IPS DF 4.7 (cell line): Measurements from ENCODE around the gene IFT122.
"Not testable (repeated sequence)": the region's sequence is repeated elsewhere in the genome, so short reads cannot be mapped to it uniquely, and the experiment has no call there.

ENCODE experiments used
- DNase-seq: peaks from one replicate; pipeline ENCODE4 v3.0.0-alpha.2; 2013; ENCODE audit warnings: low spot score; ENCODE audit errors: extremely low read depth

IFT122 gene, protein sequence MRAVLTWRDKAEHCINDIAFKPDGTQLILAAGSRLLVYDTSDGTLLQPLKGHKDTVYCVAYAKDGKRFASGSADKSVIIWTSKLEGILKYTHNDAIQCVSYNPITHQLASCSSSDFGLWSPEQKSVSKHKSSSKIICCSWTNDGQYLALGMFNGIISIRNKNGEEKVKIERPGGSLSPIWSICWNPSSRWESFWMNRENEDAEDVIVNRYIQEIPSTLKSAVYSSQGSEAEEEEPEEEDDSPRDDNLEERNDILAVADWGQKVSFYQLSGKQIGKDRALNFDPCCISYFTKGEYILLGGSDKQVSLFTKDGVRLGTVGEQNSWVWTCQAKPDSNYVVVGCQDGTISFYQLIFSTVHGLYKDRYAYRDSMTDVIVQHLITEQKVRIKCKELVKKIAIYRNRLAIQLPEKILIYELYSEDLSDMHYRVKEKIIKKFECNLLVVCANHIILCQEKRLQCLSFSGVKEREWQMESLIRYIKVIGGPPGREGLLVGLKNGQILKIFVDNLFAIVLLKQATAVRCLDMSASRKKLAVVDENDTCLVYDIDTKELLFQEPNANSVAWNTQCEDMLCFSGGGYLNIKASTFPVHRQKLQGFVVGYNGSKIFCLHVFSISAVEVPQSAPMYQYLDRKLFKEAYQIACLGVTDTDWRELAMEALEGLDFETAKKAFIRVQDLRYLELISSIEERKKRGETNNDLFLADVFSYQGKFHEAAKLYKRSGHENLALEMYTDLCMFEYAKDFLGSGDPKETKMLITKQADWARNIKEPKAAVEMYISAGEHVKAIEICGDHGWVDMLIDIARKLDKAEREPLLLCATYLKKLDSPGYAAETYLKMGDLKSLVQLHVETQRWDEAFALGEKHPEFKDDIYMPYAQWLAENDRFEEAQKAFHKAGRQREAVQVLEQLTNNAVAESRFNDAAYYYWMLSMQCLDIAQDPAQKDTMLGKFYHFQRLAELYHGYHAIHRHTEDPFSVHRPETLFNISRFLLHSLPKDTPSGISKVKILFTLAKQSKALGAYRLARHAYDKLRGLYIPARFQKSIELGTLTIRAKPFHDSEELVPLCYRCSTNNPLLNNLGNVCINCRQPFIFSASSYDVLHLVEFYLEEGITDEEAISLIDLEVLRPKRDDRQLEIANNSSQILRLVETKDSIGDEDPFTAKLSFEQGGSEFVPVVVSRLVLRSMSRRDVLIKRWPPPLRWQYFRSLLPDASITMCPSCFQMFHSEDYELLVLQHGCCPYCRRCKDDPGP

DNA sequence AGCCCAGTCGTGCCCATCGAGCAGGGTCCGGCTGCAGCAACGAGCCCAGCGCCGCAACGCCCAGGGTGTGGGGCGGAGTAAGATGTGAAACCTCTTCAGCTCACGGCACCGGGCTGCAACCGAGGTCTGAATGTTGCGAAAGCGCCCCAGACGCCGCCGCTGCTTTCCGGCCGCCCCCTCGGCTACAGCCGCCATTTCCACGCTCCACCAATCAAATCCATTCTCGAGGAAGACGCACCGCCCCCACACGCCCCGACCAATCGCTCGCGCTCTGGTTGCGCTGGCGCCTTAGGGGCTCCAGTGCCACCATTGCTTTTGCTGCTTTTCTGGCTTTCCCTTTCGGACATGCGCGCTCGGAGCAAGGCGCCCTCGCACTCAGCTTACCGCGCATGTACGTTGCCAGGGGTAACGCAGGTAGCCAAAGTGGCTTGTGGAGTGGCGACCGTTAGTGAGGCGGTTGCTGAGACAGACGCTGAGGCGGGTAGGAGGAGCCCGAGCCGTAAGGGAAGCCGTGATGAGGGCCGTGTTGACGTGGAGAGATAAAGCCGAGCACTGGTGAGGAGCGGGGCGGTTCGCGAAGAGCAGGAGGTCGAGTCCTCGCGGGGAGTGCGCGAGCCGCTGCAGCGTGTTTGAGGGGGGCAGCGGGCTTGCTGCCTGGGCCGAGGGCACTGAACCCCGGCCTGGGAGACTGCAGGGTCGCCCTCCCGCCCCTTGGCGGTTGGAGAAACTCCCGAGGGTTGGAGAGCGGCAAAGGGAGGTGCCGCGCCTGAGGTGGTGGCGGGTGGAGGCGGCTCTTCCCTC lies at the start of gene IFT122, which contains the start of gene MBD4:
Gene IFT122, plus strand, starts transcription at position 408 of the 801 bp plus-strand sequence. Its CDS starts 107 bp downstream, at position 515.
Gene MBD4, minus strand, starts transcription at position 132 of the 801 bp plus-strand sequence. Its CDS starts 115 bp downstream, at position 17.
- DNase-seq: peak; percentile 92

DNA sequence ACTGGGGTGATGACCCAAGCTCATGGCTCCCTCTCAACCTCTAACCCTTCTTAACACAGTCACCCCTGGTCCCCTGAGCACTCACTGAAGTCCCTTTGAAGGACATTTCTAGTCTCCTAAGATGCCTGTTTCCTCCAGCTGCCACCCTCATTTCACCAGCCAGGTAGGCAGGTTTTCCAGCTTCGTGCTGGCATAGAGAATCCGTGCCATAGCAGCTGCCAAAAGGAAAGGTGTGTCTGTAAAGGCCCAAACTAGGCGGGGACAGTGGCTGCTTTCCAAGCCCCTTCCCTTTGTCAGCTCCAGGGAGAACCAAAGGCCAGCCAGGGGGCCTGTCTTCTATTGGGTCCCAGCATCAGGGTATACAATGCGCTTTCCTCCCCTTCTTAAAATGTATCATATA lies 48.4 kb upstream of the IFT122 start:
- DNase-seq: not testable (repeated sequence)

DNA sequence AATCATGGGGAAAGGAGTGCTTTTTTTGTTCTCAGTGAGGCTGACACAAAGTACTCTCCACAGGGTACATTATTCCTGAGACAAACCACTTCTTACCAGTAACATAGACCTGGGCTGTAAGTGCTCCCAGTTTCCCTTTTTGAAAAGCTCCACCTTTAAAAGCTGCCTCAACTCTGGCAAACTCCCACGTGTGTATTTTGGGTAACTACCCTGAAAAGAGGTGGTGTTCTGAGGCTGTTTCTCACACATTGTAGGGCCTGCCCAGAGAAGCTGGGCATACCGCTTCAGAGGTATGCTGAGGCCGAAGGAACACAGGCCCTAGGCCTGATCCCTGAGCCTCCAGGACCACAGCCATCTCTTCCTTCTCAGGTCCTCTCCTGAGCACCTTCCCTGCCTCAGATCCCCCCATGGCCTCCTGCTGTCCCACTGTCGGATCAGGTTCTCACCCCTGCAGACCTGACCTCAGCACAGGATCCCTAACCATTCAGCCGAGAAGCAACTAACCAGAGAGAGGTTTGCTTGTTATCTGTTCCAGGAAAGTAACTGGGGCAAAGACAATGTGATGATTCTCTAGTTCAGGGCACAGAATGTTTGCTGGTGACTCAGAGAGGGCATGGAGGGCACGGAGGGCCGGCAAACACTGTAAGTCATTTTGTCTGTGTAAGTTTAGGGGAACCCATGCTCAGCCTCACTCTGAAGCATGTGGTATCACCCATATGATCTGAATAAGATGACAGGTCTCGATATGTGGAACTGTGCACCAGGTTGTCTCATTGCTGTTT lies 47.7 kb upstream of the IFT122 start:
- not testable (repeated sequence) for DNase-seq

DNA sequence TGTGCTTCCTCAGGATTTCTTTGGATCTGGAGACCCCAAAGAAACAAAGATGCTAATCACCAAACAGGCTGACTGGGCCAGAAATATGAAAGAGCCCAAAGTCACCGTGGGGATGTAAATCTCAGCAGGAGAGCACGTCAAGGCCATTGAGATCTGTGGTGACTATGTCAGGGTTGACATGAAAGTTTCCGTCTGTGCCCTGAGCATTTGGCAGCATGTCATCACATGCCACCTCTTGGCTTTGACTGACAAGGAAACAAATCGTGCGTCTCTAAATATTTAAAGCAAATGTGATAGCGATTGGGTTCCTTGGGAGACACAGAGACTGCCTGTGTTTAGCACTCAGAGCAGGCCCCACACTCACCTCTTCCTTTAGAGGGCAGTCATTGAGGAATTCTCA lies 46.8 kb upstream of the IFT122 start:
- DNase-seq: no peak

DNA sequence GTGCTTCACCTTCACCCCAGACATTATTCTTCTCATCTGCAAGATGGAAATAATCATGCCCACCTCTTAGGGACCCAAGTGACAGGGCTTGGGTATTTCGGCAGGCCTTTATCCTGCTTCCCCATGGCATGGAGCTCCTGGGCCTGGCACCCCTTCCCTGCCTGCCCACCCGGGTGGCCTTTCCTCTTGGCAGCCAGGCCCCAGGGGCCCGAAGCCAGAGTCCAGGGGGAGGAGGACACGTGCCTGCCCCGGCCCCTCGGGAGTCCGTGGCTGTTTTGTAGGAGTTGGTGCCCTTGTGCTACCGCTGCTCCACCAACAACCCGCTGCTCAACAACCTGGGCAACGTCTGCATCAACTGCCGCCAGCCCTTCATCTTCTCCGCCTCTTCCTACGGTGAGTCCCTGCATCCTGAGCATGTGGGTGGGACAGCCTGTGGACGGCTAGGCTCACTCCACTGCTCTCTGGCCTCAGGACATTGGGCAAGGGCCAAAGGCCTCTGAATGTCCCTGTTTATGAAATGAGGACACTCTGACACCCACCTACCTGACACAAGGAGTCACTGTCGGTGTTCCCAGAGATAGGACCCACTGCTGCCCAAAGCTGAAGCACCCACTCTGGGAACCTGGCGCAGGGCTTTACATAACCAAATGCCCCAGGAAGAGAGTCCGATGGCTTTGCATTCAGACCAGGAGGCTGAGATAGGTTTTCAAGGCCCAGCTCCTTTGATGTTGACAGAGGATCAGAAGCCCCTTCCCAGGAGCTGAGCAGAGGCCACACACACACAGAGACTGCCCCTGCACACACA lies 46.1 kb upstream of the IFT122 start:
- not testable (repeated sequence) for DNase-seq

DNA sequence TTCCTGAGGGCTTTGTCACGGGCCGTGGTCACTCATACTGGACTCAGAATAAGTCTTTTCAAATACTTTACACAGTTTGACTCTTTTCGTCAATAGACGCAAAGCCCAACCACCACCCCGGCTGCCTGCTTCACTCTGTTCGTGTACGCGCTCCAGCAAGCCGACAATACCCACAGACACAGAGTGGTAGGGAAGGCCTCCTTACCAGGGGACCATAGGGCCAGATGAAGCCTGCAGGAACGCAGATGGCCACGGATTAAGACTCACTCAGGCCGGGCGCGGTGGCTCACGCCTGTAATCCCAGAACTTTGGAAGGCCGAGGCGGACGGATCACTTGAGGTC lies 41.2 kb upstream of the IFT122 start:
- DNase-seq: no peak

DNA sequence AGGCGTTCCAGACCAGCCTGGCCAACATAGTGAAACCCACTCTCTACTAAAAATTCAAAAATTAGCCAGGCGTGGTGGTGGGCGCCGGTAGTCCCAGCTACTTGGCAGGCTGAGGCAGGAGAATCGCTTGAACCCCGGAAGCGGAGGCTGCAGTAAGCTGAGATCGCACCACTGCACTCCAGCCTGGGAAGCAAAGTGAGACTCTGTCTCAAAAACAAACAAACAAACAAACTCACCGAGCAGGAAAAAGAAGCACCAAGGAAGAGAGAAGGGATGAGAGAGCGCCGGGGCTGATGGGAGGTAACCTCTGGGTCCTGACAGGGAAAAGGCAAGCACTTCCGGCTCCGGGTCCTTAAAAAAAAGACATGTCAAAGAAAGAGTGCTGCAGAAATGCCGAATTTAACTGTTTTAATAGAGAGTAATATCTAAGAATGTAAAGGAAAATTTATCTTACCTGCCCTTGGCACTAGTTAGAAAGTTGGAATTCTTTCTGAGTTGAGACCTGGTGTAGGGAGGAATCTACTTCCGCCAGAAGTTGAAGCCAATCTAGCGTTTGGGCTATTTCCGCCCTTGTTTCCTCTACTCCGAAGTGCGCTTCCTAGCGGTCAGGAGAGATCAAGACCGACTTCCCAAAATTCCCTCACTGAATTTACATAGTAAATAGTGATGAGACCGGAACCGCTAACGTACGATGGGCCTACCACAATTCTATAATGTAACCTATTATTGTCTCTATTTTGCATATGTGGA lies 40.7 kb upstream of the IFT122 start:
- DNase-seq: peak; percentile 88

DNA sequence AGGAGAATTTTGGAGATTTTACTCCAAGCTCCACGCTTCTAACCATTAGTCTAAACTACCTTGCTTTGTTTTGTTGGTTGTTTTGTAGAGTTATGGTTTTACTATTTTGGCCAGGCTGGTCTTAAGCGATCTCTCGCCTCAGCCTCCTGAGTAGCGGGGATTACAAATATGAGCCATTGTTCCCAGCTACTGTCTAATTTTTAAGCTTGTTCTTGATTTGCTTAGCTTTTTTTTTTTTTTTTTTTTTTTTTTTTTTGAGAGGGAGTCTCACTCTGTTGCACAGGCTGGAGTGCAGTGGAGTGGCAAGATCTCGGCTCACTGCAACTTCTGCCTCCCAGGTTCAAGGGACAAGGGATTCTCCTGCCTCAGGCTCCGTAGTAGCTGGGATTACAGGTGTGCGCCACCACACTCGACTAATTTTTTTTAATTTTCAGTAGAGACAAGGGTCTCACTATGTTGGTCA lies 40.1 kb upstream of the IFT122 start:
- DNase-seq: no peak

DNA sequence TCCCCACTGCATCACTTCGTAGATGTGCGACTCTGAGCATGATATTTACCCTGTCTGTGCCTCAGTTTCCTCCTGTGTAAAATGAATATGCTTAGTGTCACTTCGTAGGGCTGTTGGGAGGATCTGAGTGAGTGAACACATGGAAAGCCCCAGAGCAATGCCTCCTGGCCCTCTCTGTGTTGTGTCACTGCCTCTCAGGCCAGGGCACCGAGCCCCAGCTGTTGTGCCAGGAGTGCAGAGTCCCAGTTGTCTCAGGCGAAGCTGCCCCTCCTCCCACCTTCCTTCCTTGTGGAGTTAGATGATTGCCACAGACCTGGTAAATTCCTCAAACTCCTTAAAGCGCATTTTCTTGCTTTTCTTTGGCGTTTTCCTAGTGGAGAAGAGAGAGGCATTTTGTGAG lies 37.8 kb upstream of the IFT122 start:
- DNase-seq: no peak

DNA sequence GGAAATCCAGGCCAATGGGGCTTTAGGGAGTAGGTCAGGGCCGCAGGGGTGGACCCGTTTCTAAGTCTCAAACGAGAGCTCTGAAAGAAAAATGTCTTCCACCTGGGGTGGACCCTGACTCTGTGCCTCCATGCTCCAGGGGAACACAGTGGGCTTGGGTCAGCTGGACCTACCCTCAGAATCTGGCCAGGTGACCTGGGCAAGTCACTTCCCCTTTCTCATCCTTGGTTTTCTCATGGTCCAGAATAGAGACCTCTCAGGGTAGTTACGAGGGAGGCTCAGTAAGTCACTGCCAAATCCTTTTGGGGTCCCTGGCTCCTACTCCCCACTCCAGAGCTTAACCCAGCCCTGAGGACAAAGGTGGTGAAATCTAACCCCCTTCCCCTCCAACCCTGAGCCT lies 37.4 kb upstream of the IFT122 start:
- DNase-seq: no peak

DNA sequence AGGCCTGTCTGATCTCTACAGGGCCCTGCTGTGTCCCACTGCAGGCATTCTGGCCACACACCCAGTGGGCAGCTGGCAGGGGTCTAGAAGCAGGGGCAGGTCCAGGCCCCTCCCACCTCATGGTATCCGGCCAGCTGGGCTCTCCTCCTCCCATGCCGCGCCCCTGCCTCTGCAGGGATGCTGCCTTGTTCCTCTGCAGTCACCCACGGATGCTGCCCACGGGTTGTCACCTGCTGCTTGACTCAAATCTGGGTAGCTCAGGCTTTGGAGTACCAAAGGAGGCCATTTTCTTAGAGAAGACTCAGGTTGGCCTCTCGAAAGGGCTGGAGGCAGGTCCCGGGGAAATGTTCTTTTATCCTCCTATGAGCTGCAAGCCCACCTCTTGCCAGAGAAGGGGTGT lies 36.6 kb upstream of the IFT122 start:
- no peak for DNase-seq

DNA sequence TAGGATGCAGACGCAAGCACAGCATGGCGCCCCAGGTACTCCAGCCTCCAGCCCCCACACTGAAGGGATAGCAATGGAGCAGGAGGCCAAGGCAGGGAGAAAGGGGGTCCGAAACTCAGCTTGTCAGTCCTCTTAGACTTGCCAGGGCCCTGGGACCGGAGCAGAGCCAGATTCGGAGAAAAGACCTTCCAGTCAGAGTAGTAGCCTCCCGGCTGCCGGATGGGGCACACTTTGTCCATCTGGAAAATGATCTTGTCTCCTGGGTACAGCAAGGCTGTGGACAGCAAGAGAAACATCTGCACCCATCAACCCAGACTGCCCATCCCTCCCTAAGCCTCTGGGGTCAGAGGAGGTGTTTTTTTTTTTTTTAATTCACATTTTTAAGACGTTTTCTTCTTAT lies 35.9 kb upstream of the IFT122 start:
- no peak for DNase-seq

DNA sequence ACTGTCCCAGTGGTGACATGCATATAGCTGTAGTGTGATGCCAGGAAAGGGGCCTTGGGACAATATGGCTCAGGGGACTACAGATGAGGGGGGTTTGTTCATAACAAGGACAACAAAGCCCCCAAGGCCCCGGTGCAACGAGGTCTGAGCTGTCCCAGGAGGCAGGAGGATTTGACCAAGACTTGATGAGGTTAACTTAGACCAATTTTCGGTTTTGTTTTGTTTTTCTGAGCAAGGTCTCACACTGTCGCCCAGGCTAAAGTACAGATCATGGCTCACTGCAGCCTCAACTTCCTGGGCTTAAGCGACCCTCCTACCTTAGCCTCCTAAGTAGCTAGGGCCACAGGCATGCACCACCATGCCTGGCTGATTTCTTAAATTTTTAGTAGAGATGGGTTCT lies 35.4 kb upstream of the IFT122 start:
- no peak for DNase-seq

DNA sequence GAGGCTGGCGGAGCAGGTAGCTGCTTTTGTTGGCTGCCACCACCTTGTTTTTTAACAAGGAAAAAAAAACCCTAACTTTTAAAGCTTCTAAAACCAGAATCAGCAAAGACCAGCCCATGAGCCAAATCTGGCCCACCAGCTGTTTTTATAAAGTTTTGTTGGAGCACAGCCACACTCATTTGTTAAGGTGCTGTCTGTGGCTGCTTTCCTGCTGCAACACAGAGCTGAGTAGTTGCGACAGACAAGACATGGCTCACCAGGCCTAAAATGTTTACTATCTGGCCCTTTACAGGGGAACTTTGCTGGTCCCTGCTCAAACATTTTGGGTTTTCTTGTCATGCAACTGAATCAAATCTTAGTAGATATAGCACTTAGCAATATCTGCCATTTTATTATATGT lies 30.5 kb upstream of the IFT122 start:
- no peak for DNase-seq

DNA sequence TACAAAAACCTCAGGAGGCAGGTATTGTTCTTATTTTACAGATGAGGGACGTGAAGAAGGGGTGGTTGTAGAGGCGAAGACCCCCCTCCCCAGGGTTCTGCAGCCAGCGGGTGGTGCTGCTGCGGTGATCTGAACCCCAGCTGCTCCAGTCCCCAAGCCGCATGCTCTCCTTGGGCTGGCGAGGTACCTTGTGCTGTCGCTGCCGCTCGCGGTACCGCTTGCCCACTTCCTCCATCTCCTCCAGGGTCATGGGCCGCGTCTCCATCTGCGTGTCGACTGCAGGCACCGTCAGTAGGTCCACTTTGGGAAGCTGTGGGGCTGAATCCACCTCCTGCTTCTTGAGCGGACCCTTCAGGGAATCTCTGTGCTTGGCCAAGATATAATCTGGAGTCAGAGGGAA lies 29.1 kb upstream of the IFT122 start:
- no peak for DNase-seq

DNA sequence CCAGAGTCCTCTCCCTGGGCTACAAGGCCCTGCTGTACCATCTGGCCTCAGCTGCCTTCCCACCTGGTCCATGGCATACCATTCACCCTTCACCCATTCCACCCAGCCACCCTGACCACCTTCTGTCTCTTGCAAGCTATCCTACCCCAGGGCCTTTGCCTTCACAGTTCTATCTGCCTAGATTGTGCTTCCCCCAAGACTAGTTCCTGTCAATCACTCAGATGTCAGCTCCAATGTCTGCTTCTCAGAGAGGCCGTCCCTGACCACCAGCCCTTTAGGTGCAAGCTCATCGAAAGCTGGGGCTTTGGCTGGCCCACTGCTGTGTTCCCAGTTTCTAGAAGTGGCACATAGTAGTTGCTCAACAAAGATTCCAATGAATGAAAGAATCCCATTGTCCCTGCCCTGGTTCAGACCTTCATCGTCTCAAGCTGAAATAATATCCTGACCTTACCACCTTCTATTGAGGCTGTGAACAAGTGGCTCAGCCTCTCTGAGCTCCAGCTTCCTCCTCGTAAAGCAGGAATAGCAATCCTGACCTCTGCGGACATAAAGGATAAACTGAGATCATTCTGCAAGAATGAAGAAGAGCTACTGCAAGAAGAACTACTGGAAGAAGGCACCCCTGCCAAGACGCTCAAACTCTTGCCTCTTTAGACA lies 27.4 kb upstream of the IFT122 start:
- no peak for DNase-seq

DNA sequence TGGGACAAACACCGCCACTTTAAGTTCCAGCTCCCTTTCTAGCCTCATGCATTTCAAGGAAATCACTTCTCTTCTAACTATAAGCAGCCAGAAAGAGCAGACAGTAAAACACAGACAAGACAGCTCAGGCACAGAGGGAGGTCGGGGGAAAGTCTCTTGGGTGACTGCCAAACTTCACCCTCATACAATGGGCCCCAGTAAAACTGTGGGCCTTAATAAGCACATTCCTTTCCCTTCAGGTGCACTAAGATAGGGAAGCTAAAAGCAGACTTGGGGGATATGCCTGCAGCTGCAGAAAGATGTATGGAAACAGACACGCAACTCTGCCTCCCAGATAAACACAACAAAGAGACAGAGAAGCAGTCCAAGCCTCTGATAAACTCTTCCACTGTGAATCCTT lies 26.8 kb upstream of the IFT122 start:
- not testable (repeated sequence) for DNase-seq
